ENCODE measurements around the gene ASPA.

DNA sequence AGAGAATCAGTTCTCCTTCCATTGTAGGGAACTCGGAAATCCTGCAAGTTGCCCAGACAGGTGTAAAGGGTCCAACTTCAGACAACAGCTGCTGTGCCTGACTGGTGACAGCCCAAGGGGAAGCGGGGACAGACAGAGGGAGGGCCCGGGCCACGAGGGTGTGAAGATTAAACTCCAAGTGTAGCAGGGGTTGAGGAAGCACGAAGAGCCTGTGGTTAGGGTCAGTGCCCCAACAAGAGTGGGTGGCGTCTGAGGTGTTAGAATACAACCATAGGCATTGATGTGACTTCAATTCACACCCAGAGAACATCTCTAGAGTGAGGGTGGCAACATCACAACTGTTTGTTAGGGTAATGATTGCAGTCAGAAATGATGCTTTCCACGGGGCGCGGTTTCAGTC lies 39.1 kb downstream of the ASPA start:
- TF ChIP-seq POLR2A (IDR thresholded peaks at IDR 0.05) (no peak), CTCF (IDR thresholded peaks at IDR 0.05) (no peak)
